H9 (cell line): ENCODE data around the gene ABCE1. TPM values are rescaled to one million over a fixed set of nuclear protein-coding genes. Genes with fewer than 3 reads are reported as not detected.

Experiments
- DNase-seq: peaks from one replicate; pipeline ENCODE4 v3.0.0-alpha.2; 2017
- H2AFZ ChIP-seq: one replicate; pipeline ENCODE4 v1.6.1; 2013; ENCODE audit warnings: mild to moderate bottlenecking, low read length, control low read depth, moderate library complexity
- H2AK5ac ChIP-seq: 2 replicates; pipeline ENCODE4 v1.6.1; 2013; ENCODE audit warnings: low read length, control low read depth, mixed read lengths; ENCODE audit not compliant: insufficient read length
- H2BK120ac ChIP-seq: one replicate; pipeline ENCODE4 v1.6.1; 2013; ENCODE audit warnings: low read depth, mild to moderate bottlenecking, low read length, control low read depth, inconsistent platforms; ENCODE audit not compliant: poor library complexity, severe bottlenecking
- H2BK12ac ChIP-seq: 2 replicates; pipeline ENCODE4 v1.6.1; 2013; ENCODE audit warnings: low read length, control low read depth, mixed read lengths, low read depth; ENCODE audit not compliant: insufficient read length
- H2BK15ac ChIP-seq: 2 replicates; pipeline ENCODE4 v1.6.1; 2013; ENCODE audit warnings: low read depth, low read length, control low read depth
- H2BK20ac ChIP-seq: one replicate; pipeline ENCODE4 v1.6.1; 2013; ENCODE audit warnings: low read depth, mild to moderate bottlenecking, low read length, control low read depth, inconsistent platforms; ENCODE audit not compliant: poor library complexity, severe bottlenecking
- H2BK5ac ChIP-seq: 2 replicates; pipeline ENCODE4 v1.6.1; 2013; ENCODE audit warnings: low read length, control low read depth, mixed read lengths; ENCODE audit not compliant: insufficient read length
- H3K14ac ChIP-seq: 2 replicates; pipeline ENCODE4 v1.6.1; 2013; ENCODE audit warnings: low read length, control low read depth; ENCODE audit not compliant: insufficient read depth
- H3K18ac ChIP-seq: 2 replicates; pipeline ENCODE4 v1.6.1; 2013; ENCODE audit warnings: low read depth, mild to moderate bottlenecking, mixed read lengths, low read length, control low read depth; ENCODE audit not compliant: insufficient read length
- H3K23ac ChIP-seq: 2 replicates; pipeline ENCODE4 v1.6.1; 2013; ENCODE audit warnings: low read length, control low read depth, mixed read lengths, low read depth; ENCODE audit not compliant: insufficient read length
- H3K23me2 ChIP-seq: 2 replicates; pipeline ENCODE4 v1.6.1; 2013; ENCODE audit warnings: low read depth, mild to moderate bottlenecking, mixed read lengths, low read length, control low read depth; ENCODE audit not compliant: insufficient read length, poor library complexity, severe bottlenecking
- H3K27ac ChIP-seq: 2 replicates; pipeline ENCODE4 v1.5.1; 2013; ENCODE audit warnings: low read length, control low read depth, mixed read lengths, low read depth; ENCODE audit not compliant: insufficient read length
- H3K27me3 ChIP-seq: 2 replicates; pipeline ENCODE4 v1.6.1; 2013; ENCODE audit warnings: low read length, control low read depth, inconsistent platforms; ENCODE audit not compliant: insufficient read depth
- H3K4ac ChIP-seq: 2 replicates; pipeline ENCODE4 v1.6.1; 2013; ENCODE audit warnings: low read depth, mild to moderate bottlenecking, control low read depth, inconsistent platforms, low read length, moderate library complexity
- H3K4me1 ChIP-seq: 2 replicates; pipeline ENCODE4 v1.6.1; 2013; ENCODE audit warnings: low read length, control low read depth, inconsistent platforms; ENCODE audit not compliant: insufficient read depth
- H3K4me2 ChIP-seq: 2 replicates; pipeline ENCODE4 v1.6.1; 2013; ENCODE audit warnings: low read length, control low read depth, mixed read lengths; ENCODE audit not compliant: insufficient read length, insufficient read depth
- H3K56ac ChIP-seq: 2 replicates; pipeline ENCODE4 v1.6.1; 2013; ENCODE audit warnings: low read depth, mild to moderate bottlenecking, mixed read lengths, low read length, control low read depth; ENCODE audit not compliant: insufficient read length
- H3K79me1 ChIP-seq: 2 replicates; pipeline ENCODE4 v1.6.1; 2013; ENCODE audit warnings: low read depth, mild to moderate bottlenecking, moderate library complexity, low read length, control low read depth, inconsistent platforms; ENCODE audit not compliant: insufficient read depth, poor library complexity, severe bottlenecking
- H3K79me2 ChIP-seq: 2 replicates; pipeline ENCODE4 v1.6.1; 2013; ENCODE audit warnings: low read length, control low read depth, inconsistent platforms; ENCODE audit not compliant: insufficient read depth
- H3K9ac ChIP-seq: 2 replicates; pipeline ENCODE4 v1.6.1; 2013; ENCODE audit warnings: low read length, control low read depth, mixed read lengths; ENCODE audit not compliant: insufficient read length; ENCODE audit errors: extremely low read depth
- H3K9me3 ChIP-seq: one replicate; pipeline ENCODE4 v1.6.1; 2013; ENCODE audit warnings: low read depth, low read length, inconsistent platforms; ENCODE audit not compliant: control insufficient read depth
- H3T11ph ChIP-seq: one replicate; pipeline ENCODE4 v1.6.1; 2013; ENCODE audit warnings: mild to moderate bottlenecking, low read length, control low read depth, inconsistent platforms
- H4K20me1 ChIP-seq: one replicate; pipeline ENCODE4 v1.6.1; 2013; ENCODE audit not compliant: control insufficient read depth, insufficient read length, insufficient read depth
- H4K5ac ChIP-seq: 2 replicates; pipeline ENCODE4 v1.6.1; 2013; ENCODE audit warnings: low read depth, mild to moderate bottlenecking, mixed read lengths, low read length, control low read depth; ENCODE audit not compliant: insufficient read length
- H4K8ac ChIP-seq: replicated peaks from 2 replicates; pipeline ENCODE4 v1.6.1; 2013; ENCODE audit warnings: low read length, control low read depth, mixed read lengths, low read depth; ENCODE audit not compliant: insufficient read length
- H4K91ac ChIP-seq: 2 replicates; pipeline ENCODE4 v1.6.1; 2013; ENCODE audit warnings: low read depth, mild to moderate bottlenecking, moderate library complexity, mixed read lengths, low read length, control low read depth; ENCODE audit not compliant: insufficient read length
- H3K27ac Mint-ChIP-seq, 3 experiments: 2 replicates in 2 of 3; 3 replicates in 1 of 3; pipeline ENCODE4 v1.8.0; 2020 to 2021; ENCODE audit warnings: mixed read lengths in 3 of 3, mild to moderate bottlenecking in 1 of 3, moderate library complexity in 1 of 3
- H3K27me3 Mint-ChIP-seq: 2 replicates; pipeline ENCODE4 v1.8.0; 2021; ENCODE audit warnings: low read depth, mild to moderate bottlenecking, moderate library complexity, mixed read lengths
- H3K36me3 Mint-ChIP-seq, 3 experiments: 2 replicates in 2 of 3; 3 replicates in 1 of 3; pipeline ENCODE4 v1.8.0; 2020 to 2021; ENCODE audit warnings: low read depth in 3 of 3, mixed read lengths in 3 of 3; ENCODE audit not compliant: insufficient read depth in 1 of 3
- H3K4me1 Mint-ChIP-seq, 2 experiments: 2 replicates each; pipeline ENCODE4 v1.8.0; 2020; ENCODE audit warnings: mixed read lengths in 2 of 2
- H3K4me3 Mint-ChIP-seq, 2 experiments: 2 replicates in 1 of 2; 3 replicates in 1 of 2; pipeline ENCODE4 v1.8.0; 2020 to 2021; ENCODE audit warnings: mild to moderate bottlenecking in 2 of 2, mixed read lengths in 2 of 2, moderate library complexity in 1 of 2
- H3K9me3 Mint-ChIP-seq, 2 experiments: 2 replicates in 1 of 2; 3 replicates in 1 of 2; pipeline ENCODE4 v1.8.0; 2020; ENCODE audit warnings: mild to moderate bottlenecking in 2 of 2, mixed read lengths in 2 of 2, moderate library complexity in 1 of 2
- CTCF ChIP-seq: fragments of 200-600 bp; sonication (generic); conservative IDR thresholded peaks from 3 replicates; pipeline ENCODE4 v1.8.0; 2021; ENCODE audit warnings: antibody characterized with exemption, mild to moderate bottlenecking
- WGBS: extraction: QIAGEN DNeasy Blood & Tissue Kit; methylation state at CpG from one replicate; pipeline ENCODE4 v1.1.7; 2013; ENCODE audit warnings: missing lambda C conversion rate, low lambda C conversion rate, mixed read lengths; ENCODE audit not compliant: insufficient read length; ENCODE audit errors: extremely low coverage; 5-methylcytosine and 5-hydroxymethylcytosine counted together
- total RNA-seq: library from RNA; stranded (reverse); gene quantifications from 2 replicates; pipeline ENCODE4 v1.2.1, GENCODE V29; 2021

Gene ABCE1
- total RNA-seq, 1 experiment from 2014 or later: 112 TPM

GRCh38 chr4:145098675-145099037, 545 bp downstream of the ABCE1 start:
- TF ChIP-seq CTCF: no peak
- no peak overlapping the region for H2BK5ac ChIP-seq
- Mint-ChIP-seq H3K9me3 (peaks cover 0 to 4% of the 10 kb centered on the region in 2 experiments; a peak in 1 of 5 replicates), H3K27me3 (no peaks in the 10 kb centered on the region), H3K4me1 (peaks cover 10 to 15% of the 10 kb centered on the region in 2 experiments), H3K4me3 (peak overlapping the region; percentile 98 to 99), H3K36me3 (peaks cover 20 to 22% (median 22%) of the 10 kb centered on the region in 3 experiments), H3K27ac (peak overlapping the region in 2 of 3 experiments; percentile 98 to 100; a peak in 6 of 7 replicates)
- H4K91ac ChIP-seq: peak overlapping the region; percentile 11
- peak overlapping the region; percentile 88 for H3K18ac ChIP-seq
- H3K9me3 ChIP-seq: no peaks in the 10 kb centered on the region
- H3K4ac ChIP-seq: 0 out of 2 replicates have a peak overlapping the region, but pooled peaks have one; percentile 8
- no peak overlapping the region for H4K8ac ChIP-seq
- H2BK120ac ChIP-seq: no peak overlapping the region
- H2BK20ac ChIP-seq: no peak overlapping the region
- H3T11ph ChIP-seq: no peak overlapping the region
- WGBS: no CpG with 5 or more reads among the region's 9 CpGs
- H3K27me3 ChIP-seq: no peaks in the 10 kb centered on the region
- H2BK12ac ChIP-seq: no peak overlapping the region
- no peak overlapping the region for H2AK5ac ChIP-seq
- H2BK15ac ChIP-seq: no peak overlapping the region
- H4K5ac ChIP-seq: peak overlapping the region; percentile 49
- peak overlapping the region; percentile 97 for H3K9ac ChIP-seq
- no peaks in the 10 kb centered on the region for H3K4me1 ChIP-seq
- peak overlapping the region; percentile 95 for H3K4me2 ChIP-seq
- H2AFZ ChIP-seq: no peak overlapping the region
- H3K79me1 ChIP-seq: no peaks in the 10 kb centered on the region
- H3K27ac ChIP-seq: no peak overlapping the region
- peaks cover 40% of the 10 kb centered on the region for H3K79me2 ChIP-seq
- no peak for DNase-seq
- H4K20me1 ChIP-seq: no peaks in the 10 kb centered on the region
- H3K14ac ChIP-seq: peak overlapping the region; percentile 95
- H3K23me2 ChIP-seq: peaks cover 5% of the 10 kb centered on the region
- peak overlapping the region; percentile 50 for H3K56ac ChIP-seq
- H3K23ac ChIP-seq: no peak overlapping the region
